Neural progenitor cell (in vitro differentiated cells): ENCODE measurements around the gene CDRT15.

ENCODE experiments used
- CTCF ChIP-seq: fragments of 200-600 bp; sonication (generic); IDR thresholded peaks from 2 replicates; pipeline ENCODE4 v1.5.1; 2017; ENCODE audit warnings: antibody characterized with exemption, mild to moderate bottlenecking
- EZH2 ChIP-seq: fragments of 200-600 bp; sonication (generic); IDR thresholded peaks from 2 replicates; pipeline ENCODE4 v1.6.1; 2017; ENCODE audit warnings: antibody characterized with exemption, mild to moderate bottlenecking, moderate library complexity
- EZH2phosphoT487 ChIP-seq: fragments of 200-600 bp; sonication (generic); IDR thresholded peaks from 2 replicates; pipeline ENCODE4 v1.6.1; 2017; ENCODE audit warnings: antibody characterized with exemption

GRCh38 chr17:14261406-14261805, 24.7 kb upstream of the CDRT15 start:
- TF ChIP-seq EZH2 (no peak), CTCF (no peak), EZH2phosphoT487 (no peak)
